ENCODE data around the gene TLE4. TPM values are rescaled to one million over a fixed set of nuclear protein-coding genes. Genes with fewer than 3 reads are reported as not detected.

TLE4 gene
- total and polyA plus RNA-seq, 2 of the 13 experiments (the other 11 are each of a cell fraction or from before 2014, with no cell fraction given), result 2.0 to 2.3 TPM

DNA sequence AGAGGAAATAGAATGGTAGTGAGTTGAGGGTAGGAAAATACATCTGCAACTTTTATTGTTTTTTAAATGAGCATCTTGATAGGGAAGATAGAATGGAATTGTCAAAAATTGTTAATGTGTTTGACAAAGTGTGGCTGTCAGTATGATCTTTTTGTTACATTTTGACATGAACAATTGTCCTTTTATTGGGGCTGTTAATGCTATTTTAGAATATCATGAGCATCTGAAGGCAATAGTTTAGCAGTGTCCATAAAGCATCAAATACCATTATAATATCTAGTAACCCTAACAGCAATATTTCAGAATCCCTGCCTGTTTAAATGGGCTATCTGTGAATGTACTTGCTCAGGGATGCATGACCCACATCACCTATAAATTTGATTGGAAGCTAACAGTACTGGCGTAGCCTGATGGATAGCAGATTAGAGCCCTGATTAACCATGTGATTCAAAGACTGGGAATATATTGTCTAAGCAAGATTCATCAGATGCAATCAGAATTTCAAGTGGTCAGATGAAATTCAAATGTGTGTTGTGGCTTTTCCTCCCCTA lies 37.8 kb downstream of the TLE4 start (continued):
- TF ChIP-seq, protein P1, sequence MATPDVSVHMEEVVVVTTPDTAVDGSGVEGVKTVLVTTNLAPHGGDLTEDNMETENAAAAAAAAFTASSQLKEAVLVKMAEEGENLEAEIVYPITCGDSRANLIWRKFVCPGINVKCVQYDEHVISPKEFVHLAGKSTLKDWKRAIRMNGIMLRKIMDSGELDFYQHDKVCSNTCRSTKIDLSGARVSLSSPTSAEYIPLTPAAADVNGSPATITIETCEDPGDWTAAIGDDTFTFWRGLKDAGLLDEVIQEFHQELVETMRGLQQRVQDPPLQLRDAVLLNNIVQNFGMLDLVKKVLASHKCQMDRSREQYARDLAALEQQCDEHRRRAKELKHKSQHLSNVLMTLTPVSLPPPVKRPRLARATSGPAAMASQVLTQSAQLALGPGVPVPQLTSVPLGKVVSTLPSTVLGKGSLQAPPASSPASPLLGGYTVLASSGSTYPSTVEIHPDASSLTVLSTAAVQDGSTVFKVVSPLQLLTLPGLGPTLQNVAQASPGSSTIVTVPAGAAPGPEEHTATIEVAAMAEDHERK (CRISPR knock-in tag; IDR thresholded peaks at IDR 0.05; ENCODE audit: low read depth), result no peak

GRCh38 chr9:79610019-79610631 lies 38.4 kb downstream of the TLE4 start:
- Histone ChIP-seq H3K4me1 (ENCODE audit: insufficient read depth, low read length) (no peaks in the 10 kb centered on the region), H3K27me3 (ENCODE audit: control insufficient read depth in 1 of 2, insufficient read depth in 2 of 2, low read length in 2 of 2) (no peaks in the 10 kb centered on the region), H3K36me3 (replicated peaks in 1 of 2; ENCODE audit: control insufficient read depth in 1 of 2, insufficient read depth in 2 of 2, low read length in 2 of 2) (no peaks in the 10 kb centered on the region), H3K79me2 (ENCODE audit: insufficient read depth, low read length) (no peaks in the 10 kb centered on the region), H2AFZ (ENCODE audit: low read length) (no peak overlapping the region), H4K20me1 (ENCODE audit: insufficient read depth, low read length) (no peaks in the 10 kb centered on the region), H3K27ac (ENCODE audit: extremely low read length, insufficient read depth, low read length) (no peak overlapping the region), H3K9me3 (ENCODE audit: low read length) (0 out of 2 replicates have a peak, but pooled peaks cover 8% of the 10 kb centered on the region), H3K4me3 (replicated peaks in 1 of 3; ENCODE audit: insufficient read depth in 1 of 3, low read depth in 2 of 3, low read length in 3 of 3) (no peak overlapping the region), H3K9ac (ENCODE audit: insufficient read depth, low read depth, low read length) (no peak overlapping the region), H3K4me2 (ENCODE audit: low read depth, low read length) (no peak overlapping the region)
- DNase-seq (ENCODE audit: low spot score) (no peak), FAIRE-seq (no peak), ATAC-seq (no peak)
- POLR2A ChIA-PET, result no interaction called here
- in situ Hi-C loops (cut with HindIII; ENCODE audit: extremely low pct_ligation_motif_present, low pct_unique_long_range_greater_than_20kb) (no loop called here), intact Hi-C loops (cut with micrococcal nuclease; ENCODE audit: unreplicated experiment) (no loop called here)
- BruUV-seq (replicated peaks), result no TSS peak
- WGBS (ENCODE audit: low lambda C conversion rate), result 51% methylated on average over 5 of the region's 5 CpGs
- CTCF ChIA-PET (ENCODE audit: low intra/inter-chr PET ratio, low total read pairs), result no interaction called here
- TF ChIP-seq YY1 (IDR thresholded peaks at IDR 0.05; ENCODE audit: insufficient read depth, insufficient replicate concordance, low read depth, low read length) (no peak), CENPT (CRISPR knock-in tag; IDR thresholded peaks at IDR 0.05; ENCODE audit: low read depth) (no peak), ETV6 (CRISPR knock-in tag; conservative IDR thresholded peaks at IDR 0.05) (no peak), KLF11 (CRISPR knock-in tag; IDR thresholded peaks at IDR 0.05) (no peak), CTCF (CRISPR knock-in tag; IDR thresholded peaks at IDR 0.05) (no peak), HNF1A (IDR thresholded peaks at IDR 0.05; ENCODE audit: low read depth) (no peak), HNF1A (CRISPR knock-in tag; IDR thresholded peaks at IDR 0.05; ENCODE audit: borderline replicate concordance) (no peak), SIN3A (IDR thresholded peaks at IDR 0.05; ENCODE audit: borderline replicate concordance, low read depth, low read length) (no peak), RBAK (CRISPR knock-in tag; IDR thresholded peaks at IDR 0.05) (no peak), ZNF546 (CRISPR knock-in tag; conservative IDR thresholded peaks at IDR 0.05) (no peak)

Data from HepG2 (cell line).